Smooth muscle cell (in vitro differentiated cells): Measurements from ENCODE around the gene FHIT. TPM values are rescaled to one million over a fixed set of nuclear protein-coding genes. Genes with fewer than 3 reads are reported as not detected.
A peak's percentile ranks its signal among the peaks of the same experiment; 100 is the strongest.

Experiments
- DNase-seq: peaks from one replicate; lab custom pipeline; 2025; ENCODE audit not compliant: unreplicated experiment; lab: John Stamatoyannopoulos, UW
- H2AFZ ChIP-seq: fragments of 200-600 bp; sonication (generic); 2 replicates; pipeline ENCODE4 v1.6.0; 2016; ENCODE audit warnings: antibody characterized with exemption, low read depth, mild to moderate bottlenecking
- H3F3A ChIP-seq: fragments of 200-600 bp; sonication (generic); 2 replicates; pipeline ENCODE4 v1.6.0; 2017; ENCODE audit warnings: antibody characterized with exemption, low read depth
- H3K27ac ChIP-seq: fragments of 200-600 bp; sonication (generic); 2 replicates; pipeline ENCODE4 v1.5.1; 2016; ENCODE audit warnings: low read depth, mild to moderate bottlenecking
- H3K27me3 ChIP-seq: fragments of 200-600 bp; sonication (generic); 2 replicates; pipeline ENCODE4 v1.6.1; 2016; ENCODE audit warnings: low read depth, mild to moderate bottlenecking
- H3K36me3 ChIP-seq: fragments of 200-600 bp; sonication (generic); 2 replicates; pipeline ENCODE4 v1.5.1; 2016; ENCODE audit warnings: low read depth
- H3K4me1 ChIP-seq: fragments of 200-600 bp; sonication (generic); 2 replicates; pipeline ENCODE4 v1.5.1; 2016; ENCODE audit warnings: low read depth
- H3K4me2 ChIP-seq: fragments of 200-600 bp; sonication (generic); 2 replicates; pipeline ENCODE4 v1.6.0; 2016; ENCODE audit warnings: mild to moderate bottlenecking
- H3K4me3 ChIP-seq: fragments of 200-600 bp; sonication (generic); 2 replicates; pipeline ENCODE4 v1.5.1; 2016; ENCODE audit warnings: mild to moderate bottlenecking
- H3K79me2 ChIP-seq: fragments of 200-600 bp; sonication (generic); 2 replicates; pipeline ENCODE4 v1.6.0; 2016; ENCODE audit warnings: low read depth, mild to moderate bottlenecking
- H3K9ac ChIP-seq: fragments of 200-600 bp; sonication (generic); 2 replicates; pipeline ENCODE4 v1.6.0; 2016; ENCODE audit warnings: low read depth
- H3K9me3 ChIP-seq: fragments of 200-600 bp; sonication (generic); replicated peaks from 2 replicates; pipeline ENCODE4 v1.5.1; 2016; ENCODE audit warnings: low read depth
- H4K20me1 ChIP-seq: fragments of 200-600 bp; sonication (generic); 2 replicates; pipeline ENCODE4 v1.6.0; 2016; ENCODE audit warnings: low read depth
- CTCF ChIP-seq: fragments of 200-600 bp; sonication (generic); IDR thresholded peaks from 2 replicates; pipeline ENCODE4 v1.5.1; 2017; ENCODE audit warnings: borderline replicate concordance, mild to moderate bottlenecking, antibody characterized with exemption; ENCODE audit not compliant: insufficient read depth, poor library complexity, severe bottlenecking
- WGBS: methylation state at CpG from one replicate; pipeline ENCODE4 v1.1.7; 2016; ENCODE audit warnings: low lambda C conversion rate; 5-methylcytosine and 5-hydroxymethylcytosine counted together
- polyA plus RNA-seq: library from polyadenylated mRNA; unstranded; fragments of >200 nt; fragmentation: Nextera tagmentation; extraction: Ambion mirVana; gene quantifications from 2 replicates; pipeline ENCODE4 v1.2.1, GENCODE V29; 2016
- total RNA-seq: library from RNA; depleted of rRNA; stranded (reverse); fragments of >200 nt; gene quantifications from 2 replicates; pipeline ENCODE4 v1.2.3, GENCODE V29; 2014

Gene FHIT
- total and polyA plus RNA-seq, 2 experiments from 2014 or later = 5.9 to 6.7 TPM

GRCh38 chr3:60755094-60755493 lies 496.2 kb downstream of the FHIT start:
- no peak overlapping the region for H3K4me2 ChIP-seq
- H3K4me3 ChIP-seq = no peak overlapping the region
- H3F3A ChIP-seq = no peaks in the 10 kb centered on the region
- no peaks in the 10 kb centered on the region for H3K9me3 ChIP-seq
- no peaks in the 10 kb centered on the region for H3K27me3 ChIP-seq
- WGBS = 32% methylated on average over 3 of the region's 3 CpGs
- no peak overlapping the region for H2AFZ ChIP-seq
- no peak overlapping the region for H3K9ac ChIP-seq
- no peaks in the 10 kb centered on the region for H3K36me3 ChIP-seq
- H4K20me1 ChIP-seq = no peaks in the 10 kb centered on the region
- peak; percentile 9 for TF ChIP-seq CTCF
- DNase-seq = no peak
- no peak overlapping the region for H3K27ac ChIP-seq
- H3K79me2 ChIP-seq = no peaks in the 10 kb centered on the region
- peaks cover 21% of the 10 kb centered on the region for H3K4me1 ChIP-seq

- H3K9me3 ChIP-seq = no peaks in the 10 kb centered on the region
- no peak overlapping the region for H2AFZ ChIP-seq
- H3K4me1 ChIP-seq = peaks cover 21% of the 10 kb centered on the region
- H3K79me2 ChIP-seq = no peaks in the 10 kb centered on the region
- H3K27me3 ChIP-seq = no peaks in the 10 kb centered on the region
- no peak overlapping the region for H3K4me2 ChIP-seq
- no peak for DNase-seq
- no peak overlapping the region for H3K4me3 ChIP-seq
- no peaks in the 10 kb centered on the region for H3K36me3 ChIP-seq
- H3K27ac ChIP-seq = no peak overlapping the region
- H3K9ac ChIP-seq = no peak overlapping the region
- 73% methylated on average over 1 of the region's 1 CpG for WGBS
- no peak for TF ChIP-seq CTCF
- H4K20me1 ChIP-seq = no peaks in the 10 kb centered on the region
- H3F3A ChIP-seq = no peaks in the 10 kb centered on the region
These were observed 496.6 kb downstream of the FHIT start for GRCh38 chr3:60754617-60755016.

- no peak overlapping the region for H3K27ac ChIP-seq
- H3K9ac ChIP-seq = no peak overlapping the region
- no peaks in the 10 kb centered on the region for H3K36me3 ChIP-seq
- no peaks in the 10 kb centered on the region for H3K9me3 ChIP-seq
- WGBS = 20% methylated on average over 3 of the region's 3 CpGs
- H3K4me3 ChIP-seq = no peak overlapping the region
- no peaks in the 10 kb centered on the region for H3K27me3 ChIP-seq
- no peaks in the 10 kb centered on the region for H3F3A ChIP-seq
- no peak overlapping the region for H2AFZ ChIP-seq
- no peaks in the 10 kb centered on the region for H3K79me2 ChIP-seq
- no peaks in the 10 kb centered on the region for H4K20me1 ChIP-seq
- DNase-seq = no peak
- no peak for TF ChIP-seq CTCF
- H3K4me1 ChIP-seq = peaks cover 21% of the 10 kb centered on the region
- H3K4me2 ChIP-seq = no peak overlapping the region
These were observed 498.4 kb downstream of the FHIT start for GRCh38 chr3:60752809-60753208.

GRCh38 chr3:60746695-60747416 lies 504.4 kb downstream of the FHIT start:
- H3K9me3 ChIP-seq = no peaks in the 10 kb centered on the region
- no peak for DNase-seq
- H3K4me3 ChIP-seq = no peak overlapping the region
- peaks cover 14% of the 10 kb centered on the region for H3K4me1 ChIP-seq
- H2AFZ ChIP-seq = no peak overlapping the region
- H3K36me3 ChIP-seq = no peaks in the 10 kb centered on the region
- 74% methylated on average over 3 of the region's 3 CpGs for WGBS
- no peaks in the 10 kb centered on the region for H3F3A ChIP-seq
- no peaks in the 10 kb centered on the region for H4K20me1 ChIP-seq
- no peak overlapping the region for H3K27ac ChIP-seq
- H3K79me2 ChIP-seq = no peaks in the 10 kb centered on the region
- H3K4me2 ChIP-seq = peak overlapping the region; percentile 41
- no peaks in the 10 kb centered on the region for H3K27me3 ChIP-seq
- no peak for TF ChIP-seq CTCF
- H3K9ac ChIP-seq = no peak overlapping the region
